HUES48 (cell line): Measurements from ENCODE around the gene BCAS4.

Experiments
- H3K27ac ChIP-seq: one replicate; pipeline ENCODE4 v1.7.0; 2013; ENCODE audit warnings: low read depth, low read length, inconsistent platforms
- H3K27me3 ChIP-seq: 2 replicates; pipeline ENCODE4 v1.6.1; 2013; ENCODE audit warnings: mild to moderate bottlenecking, low read length; ENCODE audit not compliant: control insufficient read depth, insufficient read depth
- H3K36me3 ChIP-seq: 2 replicates; pipeline ENCODE4 v1.6.1; 2013; ENCODE audit warnings: low read length; ENCODE audit not compliant: control insufficient read depth, insufficient read depth
- H3K4me1 ChIP-seq: 2 replicates; pipeline ENCODE4 v1.6.1; 2013; ENCODE audit warnings: mild to moderate bottlenecking, low read length; ENCODE audit not compliant: control insufficient read depth, insufficient read depth
- H3K4me3 ChIP-seq: 2 replicates; pipeline ENCODE4 v1.5.1; 2013; ENCODE audit warnings: mild to moderate bottlenecking, low read depth, low read length
- H3K9ac ChIP-seq: 2 replicates; pipeline ENCODE4 v1.6.1; 2013; ENCODE audit warnings: mild to moderate bottlenecking, low read depth, low read length, moderate library complexity
- H3K9me3 ChIP-seq: 2 replicates; pipeline ENCODE4 v1.6.1; 2013; ENCODE audit warnings: low read length; ENCODE audit not compliant: control insufficient read depth, insufficient read depth

The BCAS4 gene

GRCh38 chr20:50814438-50815161 lies 19.7 kb downstream of the BCAS4 start:
- no peaks in the 10 kb centered on the region for H3K9me3 ChIP-seq
- H3K27me3 ChIP-seq: no peaks in the 10 kb centered on the region
- H3K9ac ChIP-seq: no peak overlapping the region
- no peak overlapping the region for H3K27ac ChIP-seq
- H3K36me3 ChIP-seq: no peaks in the 10 kb centered on the region
- H3K4me3 ChIP-seq: no peak overlapping the region
- peaks cover 10% of the 10 kb centered on the region for H3K4me1 ChIP-seq

GRCh38 chr20:50815162-50815989 lies 20.5 kb downstream of the BCAS4 start:
- no peaks in the 10 kb centered on the region for H3K9me3 ChIP-seq
- peaks cover 10% of the 10 kb centered on the region for H3K4me1 ChIP-seq
- H3K36me3 ChIP-seq: no peaks in the 10 kb centered on the region
- no peaks in the 10 kb centered on the region for H3K27me3 ChIP-seq
- no peak overlapping the region for H3K27ac ChIP-seq
- H3K9ac ChIP-seq: no peak overlapping the region
- H3K4me3 ChIP-seq: no peak overlapping the region

DNA sequence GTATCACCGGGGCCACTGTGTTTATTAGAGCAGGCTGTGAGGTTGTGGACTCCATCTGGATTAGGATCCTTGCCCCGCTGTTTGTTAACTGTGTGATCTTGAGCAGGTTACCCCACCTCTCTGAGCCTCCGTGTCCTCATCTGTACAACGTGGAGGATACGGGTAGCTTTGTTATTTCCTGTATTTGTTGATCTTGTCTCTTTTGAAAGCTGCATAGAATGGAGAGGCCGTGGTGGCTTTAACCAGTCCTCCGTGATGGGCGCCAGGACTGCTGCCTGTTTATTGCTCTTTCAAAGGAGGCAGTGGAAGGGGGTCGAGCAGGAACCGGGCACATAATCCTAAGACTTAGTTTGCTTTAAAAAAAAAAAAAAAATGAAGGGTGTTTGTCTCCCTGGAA lies 22.9 kb downstream of the BCAS4 start:
- no peaks in the 10 kb centered on the region for H3K9me3 ChIP-seq
- H3K27me3 ChIP-seq: no peaks in the 10 kb centered on the region
- peaks cover 10% of the 10 kb centered on the region for H3K4me1 ChIP-seq
- H3K36me3 ChIP-seq: no peaks in the 10 kb centered on the region
- peak overlapping the region; percentile 47 for H3K27ac ChIP-seq
- no peak overlapping the region for H3K4me3 ChIP-seq
- peak overlapping the region; percentile 45 for H3K9ac ChIP-seq

DNA sequence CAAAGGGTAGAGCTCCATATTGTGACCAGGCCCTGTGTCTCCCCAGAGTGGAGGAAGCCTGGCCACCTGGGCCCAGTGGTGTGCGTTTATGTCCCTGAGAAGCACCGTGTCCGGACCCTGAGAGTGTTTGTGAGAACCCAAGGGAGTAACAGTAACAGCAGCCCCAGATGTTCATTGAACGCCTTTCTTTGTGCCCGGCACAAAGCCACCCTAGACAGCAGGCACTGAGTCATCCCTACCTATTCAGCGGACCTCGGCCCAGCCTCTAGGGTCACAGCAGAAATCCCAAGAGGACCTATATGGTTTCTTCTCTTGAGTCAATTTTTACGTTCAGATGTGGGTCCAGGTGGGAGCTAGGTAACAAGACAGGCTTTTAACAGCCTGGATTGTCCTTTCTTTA lies 24.5 kb downstream of the BCAS4 start:
- Histone ChIP-seq H3K27ac (no peak overlapping the region), H3K4me3 (no peak overlapping the region), H3K9ac (no peak overlapping the region)

DNA sequence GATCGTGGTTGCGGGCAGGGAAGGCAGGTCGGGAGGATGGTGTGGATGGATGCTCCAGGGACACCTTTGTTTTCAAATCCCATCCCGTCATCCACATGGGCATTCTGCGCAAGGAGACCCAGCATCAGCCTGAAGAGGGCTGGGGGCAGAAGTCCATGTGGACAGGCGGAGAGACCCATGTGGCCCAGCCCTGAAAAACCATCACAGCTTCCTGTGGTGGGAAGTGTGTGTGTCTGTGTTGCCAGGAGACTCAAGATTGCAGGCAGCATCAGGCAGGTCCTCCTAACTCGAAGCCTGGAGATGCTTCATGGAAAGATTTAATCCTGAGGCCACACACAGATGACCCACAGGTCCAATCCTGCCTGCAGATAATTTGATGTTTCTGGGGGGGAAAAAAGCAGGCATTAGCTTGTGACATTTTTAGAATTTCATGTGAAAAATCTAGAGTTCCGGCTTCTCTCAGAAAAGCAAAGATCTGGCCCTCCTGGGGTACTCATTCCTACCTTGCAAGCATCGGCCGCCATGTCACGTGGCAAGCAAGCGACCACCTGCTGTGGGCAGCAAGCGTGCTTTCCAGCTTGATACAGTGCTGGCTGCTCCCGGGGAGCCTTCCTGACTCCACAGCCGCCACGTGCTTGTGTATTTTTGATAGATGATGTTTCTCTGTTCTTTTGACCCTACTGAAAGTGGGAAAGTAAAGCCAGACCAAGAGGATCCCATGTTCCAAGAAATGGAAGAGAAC lies 25.8 kb downstream of the BCAS4 start:
- Histone ChIP-seq H3K4me3 (no peak overlapping the region), H3K27me3 (no peaks in the 10 kb centered on the region), H3K27ac (no peak overlapping the region), H3K9ac (no peak overlapping the region), H3K4me1 (peaks cover 10% of the 10 kb centered on the region), H3K9me3 (no peaks in the 10 kb centered on the region), H3K36me3 (no peaks in the 10 kb centered on the region)

More for the DNA sequence above, 24.5 kb downstream of the BCAS4 start:
- Histone ChIP-seq H3K9me3 (no peaks in the 10 kb centered on the region), H3K36me3 (no peaks in the 10 kb centered on the region), H3K27me3 (no peaks in the 10 kb centered on the region), H3K4me1 (peaks cover 10% of the 10 kb centered on the region)

DNA sequence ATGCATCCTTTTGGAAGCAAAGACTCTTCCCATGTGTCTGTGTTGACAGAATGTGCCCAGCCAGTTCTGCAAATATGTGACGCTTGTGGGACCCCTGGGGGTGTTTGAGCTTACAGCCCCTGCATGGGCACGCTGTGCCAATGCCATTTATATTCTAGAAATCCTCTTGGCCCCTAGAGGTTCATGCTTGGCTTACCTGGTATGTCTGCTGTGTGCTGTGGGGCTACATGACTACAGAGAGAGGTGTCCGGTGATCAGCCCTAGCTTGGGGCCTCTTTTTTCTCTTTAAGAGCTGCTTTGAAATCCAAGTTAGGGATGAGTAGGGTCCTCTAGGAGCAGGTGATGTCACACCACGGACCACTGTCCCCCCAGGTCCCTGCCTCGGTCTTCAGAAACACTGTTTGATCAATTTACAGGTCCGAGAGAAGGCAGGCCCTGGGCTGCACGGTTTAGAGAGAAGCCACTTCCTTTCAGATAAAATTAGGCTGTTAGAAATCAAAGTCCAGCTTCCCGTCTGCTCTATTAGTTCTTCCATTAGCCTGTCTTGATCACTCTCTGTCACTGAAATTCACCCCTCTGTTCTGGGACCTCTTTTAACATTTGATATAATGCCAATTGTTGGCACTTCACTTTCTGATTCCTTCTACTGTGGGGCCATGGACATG lies 26.5 kb downstream of the BCAS4 start:
- Histone ChIP-seq H3K36me3 (no peaks in the 10 kb centered on the region), H3K4me1 (peaks cover 10% of the 10 kb centered on the region), H3K27me3 (no peaks in the 10 kb centered on the region), H3K4me3 (no peak overlapping the region), H3K9ac (no peak overlapping the region), H3K9me3 (no peaks in the 10 kb centered on the region), H3K27ac (no peak overlapping the region)

GRCh38 chr20:50821994-50822393 lies 27.1 kb downstream of the BCAS4 start:
- H3K9me3 ChIP-seq: no peaks in the 10 kb centered on the region
- no peak overlapping the region for H3K27ac ChIP-seq
- no peaks in the 10 kb centered on the region for H3K27me3 ChIP-seq
- no peaks in the 10 kb centered on the region for H3K36me3 ChIP-seq
- no peak overlapping the region for H3K4me3 ChIP-seq
- peaks cover 10% of the 10 kb centered on the region for H3K4me1 ChIP-seq
- H3K9ac ChIP-seq: no peak overlapping the region

GRCh38 chr20:50823319-50823718 lies 28.5 kb downstream of the BCAS4 start:
- H3K4me1 ChIP-seq: peaks cover 3% of the 10 kb centered on the region
- no peaks in the 10 kb centered on the region for H3K9me3 ChIP-seq
- no peaks in the 10 kb centered on the region for H3K27me3 ChIP-seq
- H3K9ac ChIP-seq: no peak overlapping the region
- no peak overlapping the region for H3K27ac ChIP-seq
- H3K4me3 ChIP-seq: no peak overlapping the region
- H3K36me3 ChIP-seq: no peaks in the 10 kb centered on the region

DNA sequence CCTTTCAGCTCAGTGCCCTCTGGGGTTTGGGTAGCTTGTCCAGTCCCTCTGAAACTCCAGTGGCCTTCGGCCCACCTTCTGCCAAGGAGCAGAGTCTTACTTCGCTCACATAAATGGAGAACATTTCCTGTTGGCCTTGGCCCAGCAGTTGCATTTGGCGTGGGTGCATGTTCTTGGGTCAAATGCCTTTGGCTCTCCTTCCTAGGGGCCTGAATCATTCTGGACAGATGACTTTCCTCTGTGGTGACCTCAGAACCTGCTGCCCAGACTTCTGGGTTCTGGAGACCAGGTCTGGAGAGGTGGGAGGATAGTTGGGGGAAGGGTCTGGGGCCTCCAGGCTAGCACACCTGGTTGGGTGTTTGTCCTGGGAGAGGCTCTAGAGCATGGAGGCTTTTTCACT lies 29.3 kb downstream of the BCAS4 start:
- no peaks in the 10 kb centered on the region for H3K36me3 ChIP-seq
- no peak overlapping the region for H3K9ac ChIP-seq
- no peaks in the 10 kb centered on the region; the same call in 1 of the 2 replicates for H3K4me1 ChIP-seq
- no peaks in the 10 kb centered on the region for H3K27me3 ChIP-seq
- H3K9me3 ChIP-seq: no peaks in the 10 kb centered on the region
- no peak overlapping the region for H3K27ac ChIP-seq
- H3K4me3 ChIP-seq: no peak overlapping the region

GRCh38 chr20:50826121-50826520 lies 31.3 kb downstream of the BCAS4 start:
- no peaks in the 10 kb centered on the region; the same call in 1 of the 2 replicates for H3K36me3 ChIP-seq
- H3K27me3 ChIP-seq: no peaks in the 10 kb centered on the region
- H3K9me3 ChIP-seq: no peaks in the 10 kb centered on the region
- H3K4me3 ChIP-seq: no peak overlapping the region
- H3K9ac ChIP-seq: no peak overlapping the region
- H3K4me1 ChIP-seq: no peaks in the 10 kb centered on the region
- H3K27ac ChIP-seq: no peak overlapping the region
